Ovary (tissue), 9 donors: ENCODE data around the gene TSPAN5. TPM values are rescaled to one million over a fixed set of nuclear protein-coding genes. Genes with fewer than 3 reads are reported as not detected.

Source experiments
- DNase-seq, 5 donors: peaks; one replicate each; pipeline ENCODE4 v3.0.0-alpha.2; 2019 to 2020
- H3K27ac ChIP-seq, 2 donors: fragments of 200-600 bp; one replicate each; pipeline versions ENCODE4 v1.5.1 to v1.8.0; 2019 to 2022
- H3K27me3 ChIP-seq: fragments of 200-600 bp; one replicate; pipeline ENCODE4 v1.8.0; 2022
- H3K36me3 ChIP-seq: fragments of 200-600 bp; sonication (generic); one replicate; pipeline ENCODE4 v1.5.1; 2019
- H3K4me1 ChIP-seq: one replicate; pipeline ENCODE4 v1.8.1; 2013; ENCODE audit warnings: mild to moderate bottlenecking, moderate library complexity; ENCODE audit not compliant: insufficient read depth
- H3K4me3 ChIP-seq: fragments of 200-600 bp; sonication (generic); one replicate; pipeline ENCODE4 v1.5.1; 2017
- H3K9me3 ChIP-seq, 2 donors: fragments of 200-600 bp in 1 of 2; sonication (generic) in 1 of 2; one replicate each; pipeline versions ENCODE4 v1.5.1 to v1.8.1; 2013 to 2019; ENCODE audit warnings: mild to moderate bottlenecking in 1 of 2, moderate library complexity in 1 of 2
- EP300 ChIP-seq: sonication (generic); formaldehyde crosslinking; IDR thresholded peaks from one replicate; pipeline ENCODE4 v1.6.1; 2017; ENCODE audit warnings: antibody characterized with exemption
- POLR2A ChIP-seq: fragments of 450-650 bp; IDR thresholded peaks from one replicate; pipeline ENCODE4 v1.6.1; 2017; ENCODE audit warnings: antibody characterized with exemption, mild to moderate bottlenecking, moderate library complexity
- WGBS, 3 donors: extraction: QIAGEN DNeasy Blood & Tissue Kit in 1 of 3; methylation state at CpG; one replicate each; pipeline versions ENCODE4 v1.1.5 to v1.1.7; 2013 to 2017; 5-methylcytosine and 5-hydroxymethylcytosine counted together
- intact Hi-C, 4 donors: fragments of 100-400 bp; cut with DNase I; formaldehyde crosslinking; loops; one replicate each; pipeline versions ENCODE4 v1.11.0 to v1.15.1; 2022 to 2023
- polyA plus RNA-seq, 2 donors: library from polyadenylated mRNA; stranded (reverse); fragments of 200-250 nt in 1 of 2; fragments of 350-450 nt in 1 of 2; fragmentation: Illumina TruSeq in 1 of 2; extraction: RNeasy Lipid Tissue Mini Kit (QIAGEN cat#74804) in 1 of 2; gene quantifications; one replicate each; pipeline ENCODE4 v1.2.3, GENCODE V29; 2013 to 2014
- total RNA-seq, 7 donors: library from RNA; depleted of rRNA in 2 of 7; stranded (reverse); fragments of >200 nt in 2 of 7; fragmentation: NEBNext Ultra II Directional in 3 of 7; extraction: Animal tissue kit (Norgen Biotek cat#: 25700) in 3 of 7; gene quantifications; one replicate each; pipeline versions ENCODE4 v1.1.0 to v1.2.4, GENCODE V29; 2016 to 2023
- TF ChIP-seq, protein P1 (sequence below), 3 donors: fragments of 450-650 bp in 2 of 3; fragments of 200-600 bp in 1 of 3; IDR thresholded peaks; one replicate each; pipeline versions ENCODE4 v1.5.1 to v1.8.0; 2016 to 2022; ENCODE audit warnings: antibody characterized with exemption in 3 of 3, mild to moderate bottlenecking in 1 of 3
- donor health status: DM: no; HTN: no; CAD: no; lungs with moderate emphysema.
- donor health status: DM: no; HTN: no; CAD: no.
- donor health status: Bipolar disorder and iron deficiency.
- donor health status: DM: yes; HTN: yes; CAD: no.
- donor health status: DM: no; HTN: no; CAD: no.
- donor health status: DM: yes; HTN: yes; CAD: no.

TSPAN5 gene
- total and polyA plus RNA-seq, 9 donors: 34.0 to 69.5 (median 48.2) TPM

DNA sequence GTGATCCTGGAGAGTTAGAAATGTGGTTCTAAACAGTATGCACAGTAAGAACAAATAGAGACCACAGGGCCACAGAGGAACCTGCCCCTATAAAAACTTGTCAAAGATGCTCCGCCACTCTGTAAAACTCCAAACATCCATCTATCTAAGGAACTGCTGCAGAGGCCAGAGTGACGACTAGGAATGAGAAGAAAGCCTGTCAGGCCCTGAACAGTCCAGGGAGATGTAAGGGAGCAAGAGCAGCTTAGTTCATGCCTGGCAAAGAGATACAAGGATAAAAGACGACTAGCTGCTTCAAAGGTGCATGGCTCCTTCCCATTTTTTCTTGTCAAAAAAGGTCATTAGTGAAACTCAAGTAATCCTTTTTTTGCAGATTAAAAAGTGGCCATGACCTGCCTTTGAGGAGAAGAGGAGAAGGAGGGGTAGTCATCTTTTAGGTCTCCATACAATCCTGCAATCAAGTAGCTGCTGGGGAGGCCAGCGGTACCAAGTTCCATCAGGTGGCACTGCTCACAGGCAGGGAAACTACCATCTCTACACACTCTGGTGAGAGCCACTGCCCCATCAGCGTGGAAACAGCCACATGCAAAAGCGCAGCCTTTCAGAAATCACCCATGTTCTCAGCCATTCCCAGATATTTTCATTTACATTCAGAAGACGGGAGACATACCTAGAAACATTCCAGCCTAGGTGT lies 162.1 kb downstream of the TSPAN5 start:
- peaks cover 18% of the 10 kb centered on the region for H3K4me1 ChIP-seq
- H3K27me3 ChIP-seq: no peaks in the 10 kb centered on the region
- H3K9me3 ChIP-seq: no peaks in the 10 kb centered on the region
- H3K36me3 ChIP-seq: no peaks in the 10 kb centered on the region
- no peak for DNase-seq
- TF ChIP-seq, protein P1, sequence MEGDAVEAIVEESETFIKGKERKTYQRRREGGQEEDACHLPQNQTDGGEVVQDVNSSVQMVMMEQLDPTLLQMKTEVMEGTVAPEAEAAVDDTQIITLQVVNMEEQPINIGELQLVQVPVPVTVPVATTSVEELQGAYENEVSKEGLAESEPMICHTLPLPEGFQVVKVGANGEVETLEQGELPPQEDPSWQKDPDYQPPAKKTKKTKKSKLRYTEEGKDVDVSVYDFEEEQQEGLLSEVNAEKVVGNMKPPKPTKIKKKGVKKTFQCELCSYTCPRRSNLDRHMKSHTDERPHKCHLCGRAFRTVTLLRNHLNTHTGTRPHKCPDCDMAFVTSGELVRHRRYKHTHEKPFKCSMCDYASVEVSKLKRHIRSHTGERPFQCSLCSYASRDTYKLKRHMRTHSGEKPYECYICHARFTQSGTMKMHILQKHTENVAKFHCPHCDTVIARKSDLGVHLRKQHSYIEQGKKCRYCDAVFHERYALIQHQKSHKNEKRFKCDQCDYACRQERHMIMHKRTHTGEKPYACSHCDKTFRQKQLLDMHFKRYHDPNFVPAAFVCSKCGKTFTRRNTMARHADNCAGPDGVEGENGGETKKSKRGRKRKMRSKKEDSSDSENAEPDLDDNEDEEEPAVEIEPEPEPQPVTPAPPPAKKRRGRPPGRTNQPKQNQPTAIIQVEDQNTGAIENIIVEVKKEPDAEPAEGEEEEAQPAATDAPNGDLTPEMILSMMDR (IDR thresholded peaks at IDR 0.05): no peak
- TF ChIP-seq EP300: no peak
- no peak for TF ChIP-seq POLR2A
- H3K27ac ChIP-seq: peak overlapping the region in 1 of 2 donors; percentile 66
- H3K4me3 ChIP-seq: no peak overlapping the region
- 71 to 76% (median 76%) methylated on average over 7 of the region's 7 CpGs for WGBS, 3 donors
- intact Hi-C loops: no loop called here

DNA sequence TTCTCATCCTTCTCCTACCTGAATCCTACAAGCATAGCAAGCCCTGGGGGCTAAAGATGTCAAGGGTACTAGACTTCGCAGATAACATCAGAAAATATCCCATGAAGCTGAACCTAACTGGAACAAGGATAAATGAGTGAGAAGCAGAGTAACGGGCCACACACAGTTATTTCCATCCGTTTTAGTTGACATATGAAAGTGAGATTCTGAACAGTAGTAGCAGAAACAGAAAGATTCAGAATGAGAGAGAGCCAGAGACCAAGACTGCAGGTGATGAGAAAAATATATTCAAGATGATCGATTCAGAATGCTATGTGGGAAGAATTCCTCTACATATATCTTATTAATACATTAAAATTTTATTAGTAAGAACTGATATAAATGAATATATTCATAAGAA lies 165.1 kb downstream of the TSPAN5 start:
- WGBS, 3 donors: 63 to 74% (median 71%) methylated on average over 4 of the region's 4 CpGs
- peak overlapping the region in 1 of 2 donors; percentile 15 for H3K27ac ChIP-seq
- TF ChIP-seq POLR2A (no peak), EP300 (no peak)
- TF ChIP-seq, protein P1 (IDR thresholded peaks at IDR 0.05): no peak
- H3K4me1 ChIP-seq: peaks cover 13% of the 10 kb centered on the region
- no peaks in the 10 kb centered on the region for H3K36me3 ChIP-seq
- DNase-seq: no peak
- no peaks in the 10 kb centered on the region for H3K27me3 ChIP-seq
- no peak overlapping the region for H3K4me3 ChIP-seq
- no peaks in the 10 kb centered on the region for H3K9me3 ChIP-seq
- intact Hi-C loops: no loop called here

GRCh38 chr4:98491899-98492559 lies 166.4 kb downstream of the TSPAN5 start:
- 72 to 77% (median 77%) methylated on average over 7 of the region's 7 CpGs for WGBS, 3 donors
- intact Hi-C loops: no loop called here

GRCh38 chr4:98490251-98490650 lies 168.2 kb downstream of the TSPAN5 start:
- Histone ChIP-seq H3K9me3 (no peaks in the 10 kb centered on the region), H3K36me3 (no peaks in the 10 kb centered on the region), H3K4me1 (peaks cover 11% of the 10 kb centered on the region), H3K27me3 (no peaks in the 10 kb centered on the region), H3K27ac (no peak overlapping the region), H3K4me3 (no peak overlapping the region)
- DNase-seq: no peak
- TF ChIP-seq POLR2A (no peak), EP300 (no peak)
- TF ChIP-seq, protein P1 (IDR thresholded peaks at IDR 0.05): no peak
- intact Hi-C loops: no loop called here
- 93 to 96% (median 94%) methylated on average over 3 of the region's 3 CpGs for WGBS, 3 donors

More at GRCh38 chr4:98491899-98492559, 166.4 kb downstream of the TSPAN5 start:
- no peaks in the 10 kb centered on the region for H3K9me3 ChIP-seq
- DNase-seq: no peak
- H3K27me3 ChIP-seq: no peaks in the 10 kb centered on the region
- H3K27ac ChIP-seq: no peak overlapping the region
- H3K4me1 ChIP-seq: peaks cover 13% of the 10 kb centered on the region
- TF ChIP-seq, protein P1 (IDR thresholded peaks at IDR 0.05): no peak
- TF ChIP-seq POLR2A: no peak
- no peak for TF ChIP-seq EP300
- no peak overlapping the region for H3K4me3 ChIP-seq
- H3K36me3 ChIP-seq: no peaks in the 10 kb centered on the region
